Measurements from ENCODE around the gene SNAI3.

SNAI3 gene

DNA sequence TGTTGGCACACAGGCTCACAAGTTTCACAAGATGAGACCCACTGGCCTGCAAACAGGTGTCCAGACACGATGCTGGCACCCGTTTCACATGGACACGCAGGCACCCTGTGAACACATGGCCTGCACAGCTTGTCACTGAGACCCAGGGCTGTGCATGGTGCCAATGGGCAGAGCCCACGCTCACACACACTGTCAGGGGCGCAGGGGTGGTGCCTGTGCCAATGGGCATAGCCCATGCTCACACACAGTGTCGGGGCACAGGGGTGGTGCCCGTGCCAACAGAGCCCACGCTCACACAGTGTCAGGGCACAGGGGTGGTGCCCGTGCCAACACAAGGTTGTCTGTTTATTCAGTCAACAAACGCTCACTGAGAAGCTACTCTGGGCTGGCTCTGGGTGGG, 49.3 kb upstream of the SNAI3 start:
- TF ChIP-seq, protein P1, sequence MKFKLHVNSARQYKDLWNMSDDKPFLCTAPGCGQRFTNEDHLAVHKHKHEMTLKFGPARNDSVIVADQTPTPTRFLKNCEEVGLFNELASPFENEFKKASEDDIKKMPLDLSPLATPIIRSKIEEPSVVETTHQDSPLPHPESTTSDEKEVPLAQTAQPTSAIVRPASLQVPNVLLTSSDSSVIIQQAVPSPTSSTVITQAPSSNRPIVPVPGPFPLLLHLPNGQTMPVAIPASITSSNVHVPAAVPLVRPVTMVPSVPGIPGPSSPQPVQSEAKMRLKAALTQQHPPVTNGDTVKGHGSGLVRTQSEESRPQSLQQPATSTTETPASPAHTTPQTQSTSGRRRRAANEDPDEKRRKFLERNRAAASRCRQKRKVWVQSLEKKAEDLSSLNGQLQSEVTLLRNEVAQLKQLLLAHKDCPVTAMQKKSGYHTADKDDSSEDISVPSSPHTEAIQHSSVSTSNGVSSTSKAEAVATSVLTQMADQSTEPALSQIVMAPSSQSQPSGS (tag by site-specific recombination; IDR thresholded peaks at IDR 0.05; ENCODE audit: low read depth), result no peak
- TF ChIP-seq ZNF274 (IDR thresholded peaks at IDR 0.05; ENCODE audit: low read length) (no peak), ZNF274 (tag by site-specific recombination; IDR thresholded peaks at IDR 0.05; ENCODE audit: borderline replicate concordance) (no peak), SCRT2 (tag by site-specific recombination; IDR thresholded peaks at IDR 0.05) (peak; percentile 45)
- TF ChIP-seq, protein P2, sequence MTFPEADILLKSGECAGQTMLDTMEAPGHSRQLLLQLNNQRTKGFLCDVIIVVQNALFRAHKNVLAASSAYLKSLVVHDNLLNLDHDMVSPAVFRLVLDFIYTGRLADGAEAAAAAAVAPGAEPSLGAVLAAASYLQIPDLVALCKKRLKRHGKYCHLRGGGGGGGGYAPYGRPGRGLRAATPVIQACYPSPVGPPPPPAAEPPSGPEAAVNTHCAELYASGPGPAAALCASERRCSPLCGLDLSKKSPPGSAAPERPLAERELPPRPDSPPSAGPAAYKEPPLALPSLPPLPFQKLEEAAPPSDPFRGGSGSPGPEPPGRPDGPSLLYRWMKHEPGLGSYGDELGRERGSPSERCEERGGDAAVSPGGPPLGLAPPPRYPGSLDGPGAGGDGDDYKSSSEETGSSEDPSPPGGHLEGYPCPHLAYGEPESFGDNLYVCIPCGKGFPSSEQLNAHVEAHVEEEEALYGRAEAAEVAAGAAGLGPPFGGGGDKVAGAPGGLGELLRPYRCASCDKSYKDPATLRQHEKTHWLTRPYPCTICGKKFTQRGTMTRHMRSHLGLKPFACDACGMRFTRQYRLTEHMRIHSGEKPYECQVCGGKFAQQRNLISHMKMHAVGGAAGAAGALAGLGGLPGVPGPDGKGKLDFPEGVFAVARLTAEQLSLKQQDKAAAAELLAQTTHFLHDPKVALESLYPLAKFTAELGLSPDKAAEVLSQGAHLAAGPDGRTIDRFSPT (tag by site-specific recombination; IDR thresholded peaks at IDR 0.05), result peak; percentile 90
- H3K27ac ChIP-seq (ENCODE audit: extremely low read depth, low read depth, low read length), result no peak overlapping the region
- no peaks in the 10 kb centered on the region; the same call in 1 of the 2 replicates for H3K4me1 ChIP-seq (ENCODE audit: control insufficient read depth, insufficient read depth, low read length)
- CTCF ChIA-PET, result interaction anchor here (0.8 to 3.3 kb wide), 6 partner anchors 8 to 122 kb away, joined by 3 to 58 read pairs (median 6); partner anchors contain the start of genes CTU2 and RNF166
- H3K9me3 ChIP-seq (ENCODE audit: control insufficient read depth, insufficient read depth, low read depth, low read length), result no peaks in the 10 kb centered on the region
- POLR2A ChIA-PET, result interaction anchor here (1.2 kb wide), 1 partner anchor 75 kb away, joined by 3 read pairs; no protein-coding TSS in a partner anchor
- H3K36me3 ChIP-seq (ENCODE audit: control insufficient read depth in 2 of 2, insufficient read depth in 1 of 2, low read length in 2 of 2), result peaks cover 0 to 64% of the 10 kb centered on the region in 2 experiments; a peak in 1 of 3 replicates
- no peak overlapping the region for H3K4me3 ChIP-seq (ENCODE audit: low read depth, low read length)

DNA sequence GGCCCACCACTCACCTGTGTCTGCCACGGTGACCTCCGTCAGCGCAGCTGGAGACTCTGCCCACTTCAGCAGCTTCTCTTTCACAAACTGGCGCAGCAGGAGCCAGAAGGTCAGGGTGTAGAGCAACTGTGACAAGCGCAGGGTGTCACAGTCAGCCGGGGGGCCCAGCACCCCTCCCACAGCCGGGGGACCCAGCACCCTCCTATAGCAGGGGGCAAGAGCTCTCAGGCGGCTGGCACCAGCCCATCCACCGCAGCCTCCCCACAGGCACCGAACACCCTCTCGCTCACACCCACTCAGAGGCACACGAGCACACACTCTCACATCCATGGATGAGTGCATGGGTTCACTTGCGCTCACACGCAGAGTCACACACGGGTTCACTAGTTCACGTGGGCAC, 48.8 kb upstream of the SNAI3 start:
- TF ChIP-seq ZNF248 (tag by site-specific recombination; IDR thresholded peaks at IDR 0.05), result no peak
- TF ChIP-seq, protein P3, sequence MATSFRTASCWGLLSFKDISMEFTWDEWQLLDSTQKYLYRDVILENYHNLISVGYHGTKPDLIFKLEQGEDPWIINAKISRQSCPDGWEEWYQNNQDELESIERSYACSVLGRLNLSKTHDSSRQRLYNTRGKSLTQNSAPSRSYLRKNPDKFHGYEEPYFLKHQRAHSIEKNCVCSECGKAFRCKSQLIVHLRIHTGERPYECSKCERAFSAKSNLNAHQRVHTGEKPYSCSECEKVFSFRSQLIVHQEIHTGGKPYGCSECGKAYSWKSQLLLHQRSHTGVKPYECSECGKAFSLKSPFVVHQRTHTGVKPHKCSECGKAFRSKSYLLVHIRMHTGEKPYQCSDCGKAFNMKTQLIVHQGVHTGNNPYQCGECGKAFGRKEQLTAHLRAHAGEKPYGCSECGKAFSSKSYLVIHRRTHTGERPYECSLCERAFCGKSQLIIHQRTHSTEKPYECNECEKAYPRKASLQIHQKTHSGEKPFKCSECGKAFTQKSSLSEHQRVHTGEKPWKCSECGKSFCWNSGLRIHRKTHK (tag by site-specific recombination; IDR thresholded peaks at IDR 0.05), result no peak
- TF ChIP-seq KLF8 (tag by site-specific recombination; IDR thresholded peaks at IDR 0.05), result no peak
- CTCF ChIA-PET, result interaction anchor here (0.8 to 1.8 kb wide), 2 partner anchors 8 to 65 kb away, joined by 3 to 7 read pairs; no protein-coding TSS in a partner anchor
- Histone ChIP-seq H3K36me3 (ENCODE audit: control insufficient read depth in 2 of 2, insufficient read depth in 1 of 2, low read length in 2 of 2) (peaks cover 0 to 61% of the 10 kb centered on the region in 2 experiments; a peak in 1 of 3 replicates), H3K9me3 (ENCODE audit: control insufficient read depth, insufficient read depth, low read depth, low read length) (no peaks in the 10 kb centered on the region), H3K4me3 (ENCODE audit: low read depth, low read length) (no peak overlapping the region), H3K27ac (ENCODE audit: extremely low read depth, low read depth, low read length) (no peak overlapping the region), H3K4me1 (ENCODE audit: control insufficient read depth, insufficient read depth, low read length) (no peaks in the 10 kb centered on the region; the same call in 1 of the 2 replicates)
- POLR2A ChIA-PET, result interaction anchor here (0.6 to 1.2 kb wide), 2 partner anchors 67 to 75 kb away, joined by 3 to 4 read pairs; no protein-coding TSS in a partner anchor

DNA sequence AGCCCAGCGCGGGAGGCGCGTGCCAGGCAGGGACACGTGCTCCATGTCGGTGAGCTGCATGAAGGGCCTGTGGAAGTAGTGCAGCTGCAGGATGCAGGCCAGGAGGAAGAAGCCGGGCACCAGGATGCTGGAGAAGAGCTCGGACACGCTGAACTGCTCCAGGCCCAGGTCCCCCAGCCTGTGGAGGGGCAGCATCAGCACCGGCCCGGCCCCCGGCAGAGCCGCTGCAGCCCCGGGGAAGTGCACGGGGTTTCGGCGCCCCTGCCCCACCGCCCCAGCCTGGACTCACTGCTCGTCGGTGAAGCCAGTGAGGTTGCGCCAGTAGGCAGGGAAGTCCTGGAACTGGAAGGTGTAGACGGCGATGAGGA, 48.0 kb upstream of the SNAI3 start:
- ChIA-PET CTCF (interaction anchor here (1.8 kb wide), 1 partner anchor 9 kb away, joined by 7 read pairs; no protein-coding TSS in a partner anchor), POLR2A (interaction anchor here (1.4 to 1.5 kb wide), 2 partner anchors 18 to 50 kb away, joined by 3 read pairs; partner anchors contain the start of gene PIEZO1)
- no peaks in the 10 kb centered on the region; the same call in 1 of the 2 replicates for H3K4me1 ChIP-seq (ENCODE audit: control insufficient read depth, insufficient read depth, low read length)
- H3K36me3 ChIP-seq (ENCODE audit: control insufficient read depth in 2 of 2, insufficient read depth in 1 of 2, low read length in 2 of 2), result peaks cover 0 to 59% of the 10 kb centered on the region in 2 experiments; a peak in 1 of 3 replicates
- H3K4me3 ChIP-seq (ENCODE audit: low read depth, low read length), result no peak overlapping the region
- H3K9me3 ChIP-seq (ENCODE audit: control insufficient read depth, insufficient read depth, low read depth, low read length), result no peaks in the 10 kb centered on the region
- no peak overlapping the region for H3K27ac ChIP-seq (ENCODE audit: extremely low read depth, low read depth, low read length)
- TF ChIP-seq ZFP37 (tag by site-specific recombination; IDR thresholded peaks at IDR 0.05), result no peak
- no peak for TF ChIP-seq ZNF175 (tag by site-specific recombination; IDR thresholded peaks at IDR 0.05)
- no peak for TF ChIP-seq ZNF548 (tag by site-specific recombination; IDR thresholded peaks at IDR 0.05)
- TF ChIP-seq SP7 (tag by site-specific recombination; IDR thresholded peaks at IDR 0.05), result no peak
- no peak for TF ChIP-seq ZNF23 (tag by site-specific recombination; IDR thresholded peaks at IDR 0.05; ENCODE audit: borderline replicate concordance)
- no peak for TF ChIP-seq ZNF211 (tag by site-specific recombination; IDR thresholded peaks at IDR 0.05; ENCODE audit: low read depth)
- TF ChIP-seq ZNF677 (tag by site-specific recombination; IDR thresholded peaks at IDR 0.05), result no peak
- TF ChIP-seq, protein P4, sequence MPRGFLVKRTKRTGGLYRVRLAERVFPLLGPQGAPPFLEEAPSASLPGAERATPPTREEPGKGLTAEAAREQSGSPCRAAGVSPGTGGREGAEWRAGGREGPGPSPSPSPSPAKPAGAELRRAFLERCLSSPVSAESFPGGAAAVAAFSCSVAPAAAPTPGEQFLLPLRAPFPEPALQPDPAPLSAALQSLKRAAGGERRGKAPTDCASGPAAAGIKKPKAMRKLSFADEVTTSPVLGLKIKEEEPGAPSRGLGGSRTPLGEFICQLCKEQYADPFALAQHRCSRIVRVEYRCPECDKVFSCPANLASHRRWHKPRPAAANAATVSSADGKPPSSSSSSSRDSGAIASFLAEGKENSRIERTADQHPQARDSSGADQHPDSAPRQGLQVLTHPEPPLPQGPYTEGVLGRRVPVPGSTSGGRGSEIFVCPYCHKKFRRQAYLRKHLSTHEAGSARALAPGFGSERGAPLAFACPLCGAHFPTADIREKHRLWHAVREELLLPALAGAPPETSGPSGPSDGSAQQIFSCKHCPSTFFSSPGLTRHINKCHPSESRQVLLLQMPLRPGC (tag by site-specific recombination; IDR thresholded peaks at IDR 0.05), result no peak
- TF ChIP-seq, protein P5, sequence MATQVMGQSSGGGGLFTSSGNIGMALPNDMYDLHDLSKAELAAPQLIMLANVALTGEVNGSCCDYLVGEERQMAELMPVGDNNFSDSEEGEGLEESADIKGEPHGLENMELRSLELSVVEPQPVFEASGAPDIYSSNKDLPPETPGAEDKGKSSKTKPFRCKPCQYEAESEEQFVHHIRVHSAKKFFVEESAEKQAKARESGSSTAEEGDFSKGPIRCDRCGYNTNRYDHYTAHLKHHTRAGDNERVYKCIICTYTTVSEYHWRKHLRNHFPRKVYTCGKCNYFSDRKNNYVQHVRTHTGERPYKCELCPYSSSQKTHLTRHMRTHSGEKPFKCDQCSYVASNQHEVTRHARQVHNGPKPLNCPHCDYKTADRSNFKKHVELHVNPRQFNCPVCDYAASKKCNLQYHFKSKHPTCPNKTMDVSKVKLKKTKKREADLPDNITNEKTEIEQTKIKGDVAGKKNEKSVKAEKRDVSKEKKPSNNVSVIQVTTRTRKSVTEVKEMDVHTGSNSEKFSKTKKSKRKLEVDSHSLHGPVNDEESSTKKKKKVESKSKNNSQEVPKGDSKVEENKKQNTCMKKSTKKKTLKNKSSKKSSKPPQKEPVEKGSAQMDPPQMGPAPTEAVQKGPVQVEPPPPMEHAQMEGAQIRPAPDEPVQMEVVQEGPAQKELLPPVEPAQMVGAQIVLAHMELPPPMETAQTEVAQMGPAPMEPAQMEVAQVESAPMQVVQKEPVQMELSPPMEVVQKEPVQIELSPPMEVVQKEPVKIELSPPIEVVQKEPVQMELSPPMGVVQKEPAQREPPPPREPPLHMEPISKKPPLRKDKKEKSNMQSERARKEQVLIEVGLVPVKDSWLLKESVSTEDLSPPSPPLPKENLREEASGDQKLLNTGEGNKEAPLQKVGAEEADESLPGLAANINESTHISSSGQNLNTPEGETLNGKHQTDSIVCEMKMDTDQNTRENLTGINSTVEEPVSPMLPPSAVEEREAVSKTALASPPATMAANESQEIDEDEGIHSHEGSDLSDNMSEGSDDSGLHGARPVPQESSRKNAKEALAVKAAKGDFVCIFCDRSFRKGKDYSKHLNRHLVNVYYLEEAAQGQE (tag by site-specific recombination; IDR thresholded peaks at IDR 0.05), result no peak
- no peak for TF ChIP-seq ZNF629 (tag by site-specific recombination; IDR thresholded peaks at IDR 0.05)
- no peak for TF ChIP-seq ZIC2 (tag by site-specific recombination; IDR thresholded peaks at IDR 0.05)
- no peak for TF ChIP-seq OVOL3 (tag by site-specific recombination; IDR thresholded peaks at IDR 0.05)
- no peak for TF ChIP-seq ZBTB48 (tag by site-specific recombination; IDR thresholded peaks at IDR 0.05)
